BLaER1 (cell line): ENCODE data around the gene TEX51.

ENCODE experiments used
- H3K27ac ChIP-seq: shearing (Covaris generic); formaldehyde crosslinking; 2 replicates; pipeline ENCODE4 v1.8.1; 2022
- H3K27me3 ChIP-seq: shearing (Covaris generic); formaldehyde crosslinking; 2 replicates; pipeline ENCODE4 v1.8.1; 2022
- H3K36me3 ChIP-seq: shearing (Covaris generic); formaldehyde crosslinking; 2 replicates; pipeline ENCODE4 v1.8.1; 2022
- H3K4me1 ChIP-seq: shearing (Covaris generic); formaldehyde crosslinking; 2 replicates; pipeline ENCODE4 v1.8.1; 2022
- H3K4me2 ChIP-seq: shearing (Covaris generic); formaldehyde crosslinking; 2 replicates; pipeline ENCODE4 v1.8.1; 2022
- H3K4me3 ChIP-seq: shearing (Covaris generic); formaldehyde crosslinking; 2 replicates; pipeline ENCODE4 v1.8.1; 2022
- H3K9ac ChIP-seq: shearing (Covaris generic); formaldehyde crosslinking; 2 replicates; pipeline ENCODE4 v1.8.1; 2022
- H3K9me3 ChIP-seq: shearing (Covaris generic); formaldehyde crosslinking; 2 replicates; pipeline ENCODE4 v1.8.1; 2022
- H4K20me1 ChIP-seq: shearing (Covaris generic); formaldehyde crosslinking; 2 replicates; pipeline ENCODE4 v1.8.1; 2022
- Cebpa-rat ChIP-seq: shearing (Covaris generic); IDR thresholded peaks from 2 replicates; pipeline ENCODE4 v1.8.1; 2022

The TEX51 gene

DNA sequence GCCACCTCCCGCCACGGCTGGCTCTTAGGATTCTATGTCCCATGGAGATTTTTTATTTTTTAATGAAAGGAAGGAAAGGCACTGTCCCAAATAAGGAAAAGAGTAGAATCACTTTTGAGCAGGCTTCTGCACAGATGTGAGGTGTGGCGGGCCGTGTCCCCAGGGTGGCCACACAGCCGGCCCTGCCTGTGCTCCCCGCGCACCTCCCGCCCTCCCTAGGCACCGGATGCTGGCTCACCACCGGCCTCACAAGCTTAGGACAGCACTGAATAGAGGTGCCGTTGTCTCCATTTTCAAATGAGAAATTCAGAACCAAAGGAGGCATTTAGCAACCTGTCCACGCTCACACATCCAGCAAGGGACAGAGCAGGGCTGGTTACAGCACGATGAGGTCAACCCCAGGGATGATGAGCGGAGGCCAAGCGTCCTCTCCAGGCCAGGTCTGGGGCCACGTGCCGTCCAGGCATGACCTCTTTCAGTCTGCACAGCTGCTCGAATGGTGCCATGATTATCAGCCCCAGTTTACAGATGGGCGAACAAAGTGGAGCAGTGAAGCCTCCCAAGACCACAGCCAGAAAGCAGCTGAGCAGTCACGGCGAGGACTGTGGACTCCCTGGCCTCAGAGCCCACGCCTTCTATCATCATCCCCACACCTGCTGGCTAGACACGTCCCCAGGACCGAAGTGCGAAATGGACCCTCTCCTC is 20.7 kb upstream of the TEX51 start:
- TF ChIP-seq Cebpa-rat: no peak
- Histone ChIP-seq H3K27ac (no peak overlapping the region), H3K4me2 (peak overlapping the region; percentile 18; the same call in 1 of the 2 replicates), H3K9ac (no peak overlapping the region), H3K27me3 (no peaks in the 10 kb centered on the region), H3K4me3 (no peak overlapping the region), H3K4me1 (peaks cover 16% of the 10 kb centered on the region), H3K36me3 (no peaks in the 10 kb centered on the region), H3K9me3 (peaks cover 26% of the 10 kb centered on the region), H4K20me1 (no peaks in the 10 kb centered on the region)

- Histone ChIP-seq H4K20me1 (no peaks in the 10 kb centered on the region), H3K27ac (no peak overlapping the region), H3K27me3 (no peaks in the 10 kb centered on the region), H3K4me1 (peaks cover 16% of the 10 kb centered on the region), H3K4me2 (0 out of 2 replicates have a peak overlapping the region, but pooled peaks have one; percentile 18), H3K4me3 (no peak overlapping the region), H3K9ac (no peak overlapping the region), H3K9me3 (peaks cover 26% of the 10 kb centered on the region), H3K36me3 (no peaks in the 10 kb centered on the region)
- TF ChIP-seq Cebpa-rat: no peak
Measured at GRCh38 chr2:126878601-126879000, 20.1 kb upstream of the TEX51 start.

DNA sequence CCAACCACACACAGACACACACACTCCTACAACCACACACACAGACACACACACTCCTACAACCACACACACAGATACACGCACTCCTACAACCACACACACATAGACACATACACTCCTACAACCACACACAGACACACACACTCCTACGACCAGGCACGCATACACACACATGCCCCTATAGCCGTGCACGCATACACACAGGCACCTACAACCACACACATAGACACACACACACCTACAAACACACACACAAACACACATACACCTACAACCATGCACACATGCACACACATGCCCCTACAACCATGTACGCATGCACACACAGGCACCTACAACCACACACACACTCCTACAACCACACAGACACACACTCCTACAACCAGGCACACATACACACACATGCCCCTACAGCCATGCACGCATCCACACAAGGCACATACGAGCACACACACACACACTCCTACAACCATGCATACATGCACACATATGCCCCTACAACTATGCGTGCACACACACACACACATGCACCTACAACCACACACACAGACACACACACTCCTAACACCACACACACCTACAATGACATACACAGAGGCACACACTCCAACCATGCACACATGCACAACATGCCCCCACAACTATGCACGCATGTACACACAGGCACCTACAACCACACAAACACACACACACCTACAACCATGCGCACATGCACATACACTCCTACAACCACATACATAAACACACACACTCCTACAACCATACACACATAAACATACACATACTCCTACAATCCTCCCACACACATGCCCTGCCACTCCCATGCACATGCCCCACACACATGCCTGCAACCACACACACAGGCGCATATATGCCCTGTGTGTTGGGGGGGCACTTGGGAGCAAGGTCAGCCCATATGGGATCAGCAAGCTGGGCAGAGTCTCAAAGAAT is 19.1 kb upstream of the TEX51 start:
- Histone ChIP-seq H3K9ac (no peak overlapping the region), H3K27ac (no peak overlapping the region), H3K4me3 (no peak overlapping the region), H3K27me3 (no peaks in the 10 kb centered on the region), H3K4me1 (peaks cover 16% of the 10 kb centered on the region), H3K36me3 (no peaks in the 10 kb centered on the region), H3K9me3 (peaks cover 25% of the 10 kb centered on the region), H3K4me2 (no peak overlapping the region), H4K20me1 (no peaks in the 10 kb centered on the region)
- TF ChIP-seq Cebpa-rat: no peak

- no peaks in the 10 kb centered on the region for H3K36me3 ChIP-seq
- H3K4me2 ChIP-seq: no peak overlapping the region
- H3K9ac ChIP-seq: no peak overlapping the region
- H4K20me1 ChIP-seq: no peaks in the 10 kb centered on the region
- H3K4me1 ChIP-seq: peaks cover 16% of the 10 kb centered on the region
- H3K27ac ChIP-seq: no peak overlapping the region
- H3K4me3 ChIP-seq: no peak overlapping the region
- H3K27me3 ChIP-seq: no peaks in the 10 kb centered on the region
- no peak for TF ChIP-seq Cebpa-rat
- peaks cover 18% of the 10 kb centered on the region for H3K9me3 ChIP-seq
Measured at GRCh38 chr2:126880324-126880723, 18.4 kb upstream of the TEX51 start.

GRCh38 chr2:126880817-126881216 is 17.9 kb upstream of the TEX51 start:
- Histone ChIP-seq H3K4me3 (no peak overlapping the region), H3K27ac (no peak overlapping the region), H3K27me3 (no peaks in the 10 kb centered on the region)

GRCh38 chr2:126881591-126881990 is 17.1 kb upstream of the TEX51 start:
- Histone ChIP-seq H3K4me2 (no peak overlapping the region), H3K4me3 (no peak overlapping the region), H3K27ac (no peak overlapping the region), H3K27me3 (no peaks in the 10 kb centered on the region), H3K36me3 (no peaks in the 10 kb centered on the region), H3K4me1 (peaks cover 10% of the 10 kb centered on the region), H3K9ac (no peak overlapping the region), H4K20me1 (no peaks in the 10 kb centered on the region), H3K9me3 (peaks cover 9% of the 10 kb centered on the region; the same call in 1 of the 2 replicates)
- no peak for TF ChIP-seq Cebpa-rat

More at GRCh38 chr2:126880817-126881216, 17.9 kb upstream of the TEX51 start:
- no peaks in the 10 kb centered on the region for H3K36me3 ChIP-seq
- H3K4me2 ChIP-seq: no peak overlapping the region
- no peak for TF ChIP-seq Cebpa-rat
- no peaks in the 10 kb centered on the region for H4K20me1 ChIP-seq
- H3K9me3 ChIP-seq: peaks cover 13% of the 10 kb centered on the region
- peaks cover 14% of the 10 kb centered on the region for H3K4me1 ChIP-seq
- no peak overlapping the region for H3K9ac ChIP-seq

- Histone ChIP-seq H3K9ac (no peak overlapping the region), H3K36me3 (no peaks in the 10 kb centered on the region), H3K9me3 (peaks cover 4% of the 10 kb centered on the region; the same call in 1 of the 2 replicates), H3K4me1 (peaks cover 10% of the 10 kb centered on the region), H3K4me2 (no peak overlapping the region), H4K20me1 (no peaks in the 10 kb centered on the region), H3K4me3 (no peak overlapping the region), H3K27me3 (no peaks in the 10 kb centered on the region), H3K27ac (no peak overlapping the region)
- no peak for TF ChIP-seq Cebpa-rat
Measured at GRCh38 chr2:126882181-126882580, 16.5 kb upstream of the TEX51 start.

GRCh38 chr2:126882736-126883665 is 15.7 kb upstream of the TEX51 start:
- Histone ChIP-seq H3K27me3 (no peaks in the 10 kb centered on the region), H3K4me1 (peaks cover 7% of the 10 kb centered on the region), H3K4me3 (no peak overlapping the region), H3K36me3 (no peaks in the 10 kb centered on the region), H3K9me3 (peaks cover 2% of the 10 kb centered on the region; the same call in 1 of the 2 replicates), H3K4me2 (no peak overlapping the region), H4K20me1 (no peaks in the 10 kb centered on the region), H3K27ac (no peak overlapping the region), H3K9ac (no peak overlapping the region)
- no peak for TF ChIP-seq Cebpa-rat

DNA sequence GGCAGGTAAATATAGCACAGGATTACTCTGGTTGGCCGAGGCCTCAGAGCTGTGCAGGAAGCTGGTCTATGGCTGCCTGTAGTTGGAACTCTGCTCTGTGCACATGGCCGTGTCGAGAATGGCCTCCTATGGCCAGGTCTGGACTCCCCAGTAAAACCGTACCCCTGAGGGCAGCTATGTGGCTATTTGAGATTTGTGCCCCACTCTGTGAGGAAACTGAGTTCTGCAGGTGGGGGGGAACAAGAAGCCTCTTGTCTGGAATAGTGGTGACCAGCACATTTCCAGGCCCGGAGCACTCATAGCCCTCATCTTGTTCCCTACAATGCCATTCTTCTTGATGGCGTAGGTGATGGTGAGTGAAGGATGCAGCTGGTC is 15.0 kb upstream of the TEX51 start:
- Histone ChIP-seq H3K36me3 (no peaks in the 10 kb centered on the region), H3K4me2 (no peak overlapping the region), H3K4me1 (peaks cover 6% of the 10 kb centered on the region), H4K20me1 (no peaks in the 10 kb centered on the region), H3K27ac (no peak overlapping the region), H3K27me3 (no peaks in the 10 kb centered on the region), H3K9ac (no peak overlapping the region), H3K4me3 (no peak overlapping the region), H3K9me3 (no peaks in the 10 kb centered on the region)
- TF ChIP-seq Cebpa-rat: no peak
